Purkinje cell (primary cell): Measurements from ENCODE around the gene DNAJA2. TPM values are rescaled to one million over a fixed set of nuclear protein-coding genes. Genes with fewer than 3 reads are reported as not detected.

Experiments
- polyA plus RNA-seq: library from polyadenylated mRNA; unstranded; fragments of >200 nt; fragmentation: Nextera tagmentation; gene quantifications from 2 replicates; pipeline ENCODE4 v1.2.1, GENCODE V29; 2014

DNAJA2 gene
- polyA plus RNA-seq: 173 and 189 TPM in 2 replicates

DNA sequence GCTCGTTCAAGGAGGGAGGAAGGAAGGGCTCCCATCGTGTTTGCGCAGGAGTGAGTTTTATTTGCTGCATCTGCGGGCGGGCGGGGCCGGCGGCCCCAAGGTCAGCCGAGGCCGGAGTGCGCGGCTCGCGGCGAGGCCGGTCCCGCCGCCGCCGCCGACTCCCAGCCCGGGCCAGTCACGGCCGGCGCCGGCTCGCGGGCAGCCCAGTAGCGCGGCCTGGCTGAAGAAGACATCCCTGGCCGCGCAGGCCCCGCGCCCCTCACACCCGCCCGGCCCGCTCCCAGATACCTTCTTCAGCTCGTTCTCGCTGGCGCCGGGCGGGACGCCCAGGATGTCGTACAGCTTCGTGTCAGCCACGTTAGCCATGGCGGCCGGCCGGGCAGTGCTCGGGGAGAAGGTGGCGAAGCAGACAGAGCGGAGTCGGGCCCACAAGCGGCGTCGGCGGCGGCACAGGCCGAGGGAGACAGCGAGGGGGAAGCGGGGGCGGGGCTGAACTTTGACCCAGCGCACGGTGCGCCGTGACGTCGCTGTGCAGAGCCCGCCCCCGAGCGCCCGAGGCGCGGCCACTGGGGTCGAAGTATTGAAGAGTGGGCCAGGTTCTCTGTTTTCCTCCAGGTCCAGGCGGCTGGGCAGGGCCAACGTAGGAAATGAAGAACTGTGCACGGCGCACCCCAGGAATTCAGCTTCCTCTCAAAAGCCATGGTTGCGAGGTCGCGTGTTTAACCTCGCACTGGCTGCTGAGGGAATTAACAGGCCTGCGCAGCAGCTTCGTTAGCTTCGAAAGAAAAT lies at the start of gene DNAJA2:
Gene DNAJA2, minus strand, starts transcription at position 468 of the 789 bp plus-strand sequence. Its CDS starts 102 bp downstream, at position 366.

Other genes with a start within 250 kb of the DNAJA2 start
- 0.35 TPM in 1 of 2 replicates, not detected in the other for gene MYLK3, start 225.3 kb downstream of the DNAJA2 start, polyA plus RNA-seq
- gene C16orf87, start 142.5 kb downstream of the DNAJA2 start, polyA plus RNA-seq: 6.0 and 12.9 TPM in 2 replicates
- gene GPT2, start 89.3 kb downstream of the DNAJA2 start, polyA plus RNA-seq: 7.0 and 14.0 TPM in 2 replicates
- 79.7 and 88.3 TPM in 2 replicates for gene NETO2, start 170.3 kb upstream of the DNAJA2 start, polyA plus RNA-seq